Measurements from ENCODE around the gene NCR2.

GRCh38 chr6:41346441-41346840 lies 11.0 kb downstream of the NCR2 start:
- no peak for TF ChIP-seq CTCF (IDR thresholded peaks at IDR 0.05)
- no peak for TF ChIP-seq REST (IDR thresholded peaks at IDR 0.05; ENCODE audit: insufficient read depth in 1 of 2, low read depth in 2 of 2, low read length in 1 of 2)
- no peak for TF ChIP-seq POLR2AphosphoS5 (IDR thresholded peaks at IDR 0.05; ENCODE audit: low read depth, low read length)

All from Panc1 (cell line).